Fibroblast of mammary gland (primary cell): ENCODE measurements around the gene TTC33.

ENCODE experiments used
- DNase-seq: peaks from one replicate; pipeline ENCODE4 v3.0.0-alpha.2; 2010; ENCODE audit warnings: low read depth
- H3K4me3 ChIP-seq: 2 replicates; pipeline ENCODE4 v1.5.1; 2011; ENCODE audit warnings: low read depth, mild to moderate bottlenecking, low read length, moderate library complexity; ENCODE audit not compliant: control insufficient read depth
- CTCF ChIP-seq: conservative IDR thresholded peaks from 2 replicates; pipeline ENCODE4 v1.5.1; 2011; ENCODE audit warnings: low read depth, low read length, inconsistent platforms; ENCODE audit not compliant: control insufficient read depth, insufficient read depth

TTC33 gene

GRCh38 chr5:40784027-40784653 is 28.4 kb upstream of the TTC33 start:
- no peak for TF ChIP-seq CTCF
- no peak for DNase-seq
- H3K4me3 ChIP-seq: no peak overlapping the region

- peak; percentile 76 for DNase-seq
- H3K4me3 ChIP-seq: no peak overlapping the region
- no peak for TF ChIP-seq CTCF
These were observed 26.2 kb upstream of the TTC33 start for GRCh38 chr5:40781843-40782409.

DNA sequence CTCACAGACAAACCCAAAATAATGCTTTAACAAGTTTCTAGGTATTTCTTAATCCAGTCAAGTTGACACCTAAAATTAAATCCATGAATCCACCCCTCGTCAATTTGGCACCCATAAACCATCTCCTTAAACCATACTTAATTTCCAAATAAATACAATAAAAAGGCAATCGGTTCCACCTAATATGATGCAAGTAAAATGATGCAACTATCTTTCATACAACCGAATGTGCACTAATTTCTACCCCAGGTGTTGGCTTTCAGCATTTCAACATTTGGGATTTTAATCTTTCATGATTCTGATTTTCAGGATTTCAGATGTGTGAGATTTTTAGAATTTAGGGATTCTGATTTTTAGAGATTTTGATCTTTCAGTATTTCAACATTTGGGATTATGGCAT is 25.1 kb upstream of the TTC33 start:
- DNase-seq: no peak
- TF ChIP-seq CTCF: no peak
- H3K4me3 ChIP-seq: no peak overlapping the region

DNA sequence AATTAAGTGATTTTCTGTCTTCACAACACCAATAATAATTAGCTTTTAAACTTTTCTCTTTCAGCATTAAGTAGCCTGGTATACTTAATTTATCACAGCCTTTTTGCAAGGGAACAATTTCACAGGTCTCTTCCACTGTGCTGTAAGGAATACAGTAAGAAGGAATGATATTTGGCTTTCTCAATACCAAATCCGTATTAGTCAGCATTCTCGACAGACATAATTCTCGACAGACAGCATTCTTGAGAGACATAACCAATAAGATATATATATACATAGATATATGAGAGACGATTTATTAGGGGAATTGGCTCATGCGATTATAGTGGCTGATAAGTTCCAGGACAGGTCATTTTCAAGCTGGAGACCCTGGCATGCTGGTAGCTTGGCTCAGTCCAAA is 24.4 kb upstream of the TTC33 start:
- H3K4me3 ChIP-seq: no peak overlapping the region
- DNase-seq: peak; percentile 18
- TF ChIP-seq CTCF: no peak

GRCh38 chr5:40779561-40779960 is 23.8 kb upstream of the TTC33 start:
- TF ChIP-seq CTCF: no peak
- DNase-seq: no peak
- no peak overlapping the region for H3K4me3 ChIP-seq

DNA sequence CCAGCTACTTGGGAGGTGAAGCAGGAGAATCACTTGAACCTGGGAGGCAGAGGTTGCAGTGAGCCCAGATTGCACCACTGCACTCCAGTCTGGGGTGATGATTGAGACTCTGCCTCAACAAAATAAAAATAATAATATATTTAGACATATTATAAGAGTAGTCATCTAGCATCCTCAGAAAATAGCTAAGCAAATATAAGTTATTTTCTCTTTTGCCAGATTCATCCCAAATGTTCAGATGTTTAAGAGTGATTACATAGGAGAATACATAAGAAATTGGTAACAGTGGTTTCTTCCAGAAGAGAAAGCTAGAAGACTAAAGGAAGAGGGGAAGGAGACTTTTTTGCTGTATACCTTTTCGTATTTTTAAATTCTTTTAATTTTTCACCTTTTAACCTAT is 22.4 kb upstream of the TTC33 start:
- H3K4me3 ChIP-seq: no peak overlapping the region
- DNase-seq: no peak
- TF ChIP-seq CTCF: no peak

DNA sequence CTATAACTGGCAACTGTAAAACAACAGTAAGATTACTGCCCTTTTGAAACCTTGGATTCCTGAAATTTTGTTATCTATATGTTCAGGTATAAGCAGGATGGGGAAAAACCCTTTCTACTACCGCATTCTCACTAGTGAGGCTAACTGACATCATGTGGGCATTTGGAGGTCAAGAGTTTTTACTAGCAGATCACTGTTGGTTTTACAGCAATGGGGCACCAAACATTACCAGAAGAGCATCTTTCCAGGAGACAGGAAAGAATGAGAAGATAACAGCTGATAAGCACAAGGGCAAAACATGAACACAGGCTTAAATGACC is 20.9 kb upstream of the TTC33 start:
- DNase-seq: no peak
- no peak for TF ChIP-seq CTCF

More for the DNA sequence above, 20.9 kb upstream of the TTC33 start:
- H3K4me3 ChIP-seq: no peak overlapping the region
